HG03520 (cell line): Measurements from ENCODE around the gene RASA2.
"Not testable (repeated sequence)": the region's sequence is repeated elsewhere in the genome, so short reads cannot be mapped to it uniquely, and the experiment has no call there.

Experiments used
- ATAC-seq: cut with Tn5 transposase; IDR thresholded peaks from one replicate; pipeline ENCODE4 v1.9.1; 2021; ENCODE audit warnings: mild to moderate bottlenecking, moderate library complexity; ENCODE audit not compliant: unreplicated experiment

The RASA2 gene

DNA sequence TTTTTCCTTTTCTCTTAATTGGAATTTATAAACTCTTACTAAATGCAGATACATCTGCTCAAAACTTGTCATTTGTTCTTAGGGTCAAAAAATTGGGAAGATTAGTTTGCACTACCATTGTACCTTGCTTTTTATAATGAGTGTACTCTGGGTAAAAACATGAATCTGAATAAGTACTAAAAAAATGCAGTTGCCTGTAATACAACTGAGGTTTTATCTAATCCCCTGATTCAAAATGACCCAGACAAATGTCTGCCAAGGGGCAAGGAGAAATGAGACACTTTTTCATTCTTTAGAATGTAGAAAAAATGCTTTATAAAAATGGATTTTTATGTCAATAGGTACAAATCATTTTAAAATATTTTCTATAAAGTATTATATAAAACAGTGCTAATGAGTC lies 42.4 kb downstream of the RASA2 start:
- ATAC-seq, result no peak

GRCh38 chr3:141529717-141530414 lies 43.0 kb downstream of the RASA2 start:
- no peak for ATAC-seq

- no peak for ATAC-seq
These were observed 43.6 kb downstream of the RASA2 start for GRCh38 chr3:141530415-141530768.

GRCh38 chr3:141532609-141533008 lies 45.8 kb downstream of the RASA2 start:
- ATAC-seq, result no peak

GRCh38 chr3:141536017-141536416 lies 49.2 kb downstream of the RASA2 start:
- ATAC-seq, result not testable (repeated sequence)

- no peak for ATAC-seq
These were observed 51.0 kb downstream of the RASA2 start for GRCh38 chr3:141537856-141538255.

DNA sequence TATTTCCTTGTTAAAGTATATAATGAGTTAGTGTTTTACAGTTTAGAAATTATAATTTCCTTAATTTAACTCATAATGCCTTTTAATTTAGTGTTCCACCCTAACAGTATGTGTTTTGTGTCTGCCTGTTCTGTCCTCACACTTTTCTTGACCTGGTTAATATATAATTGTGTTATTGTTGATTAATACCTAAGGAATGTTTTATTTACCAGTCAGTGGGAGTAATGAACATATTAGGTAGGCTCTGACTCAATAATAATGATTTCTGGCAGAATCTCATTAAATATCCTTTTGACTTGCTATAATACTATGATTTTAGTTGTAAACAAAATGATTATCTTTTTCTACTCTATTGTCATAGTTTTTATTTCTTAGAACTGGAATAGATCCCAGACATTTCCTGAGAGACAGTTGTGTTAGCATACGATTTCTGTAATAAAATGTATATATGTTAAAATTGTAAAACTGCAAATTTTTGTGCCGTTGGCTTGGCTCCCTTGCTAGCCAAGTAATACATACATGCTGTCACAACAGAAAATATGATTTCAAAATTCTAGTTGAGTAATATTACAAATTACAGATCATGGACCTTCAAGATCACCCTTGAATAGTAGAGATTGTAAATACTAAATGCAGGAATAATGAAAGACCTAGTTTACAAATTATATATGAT lies 51.9 kb downstream of the RASA2 start:
- no peak for ATAC-seq

DNA sequence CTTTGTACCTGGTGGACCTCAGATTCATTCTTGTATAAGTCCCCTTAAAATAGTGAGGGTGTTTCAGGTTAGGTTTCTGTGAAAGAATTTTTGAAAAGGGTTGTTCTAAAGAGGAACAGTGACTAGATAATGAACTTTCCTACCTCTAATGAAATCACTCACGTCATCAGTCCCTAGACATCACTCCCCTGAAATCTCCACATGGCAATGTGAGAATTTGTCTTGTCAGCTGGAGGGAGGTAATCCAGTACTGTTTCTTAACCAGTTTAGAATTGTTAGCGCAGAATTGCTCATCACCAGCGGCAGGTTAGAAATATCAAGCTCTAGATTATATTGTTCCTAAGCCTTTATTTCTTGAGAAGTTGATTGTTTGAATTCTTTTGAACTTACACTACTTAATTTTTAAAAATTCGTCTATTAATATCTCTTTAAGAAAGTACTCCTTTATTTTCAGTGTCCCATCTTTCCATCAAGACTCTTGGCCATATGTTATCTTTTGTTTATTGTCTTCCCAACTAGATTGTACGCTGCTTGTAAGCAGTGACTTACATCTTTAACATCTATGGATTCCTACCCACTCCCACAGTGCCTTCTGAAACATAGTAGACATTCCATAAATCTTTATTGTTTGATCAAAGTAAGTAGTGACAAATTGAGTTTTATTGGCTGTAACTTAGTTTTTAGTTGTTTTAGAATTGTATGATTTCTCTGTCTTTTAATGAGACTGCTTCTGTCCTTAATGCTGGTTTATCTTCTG lies 52.8 kb downstream of the RASA2 start:
- no peak for ATAC-seq

GRCh38 chr3:141540531-141540930 lies 53.7 kb downstream of the RASA2 start:
- no peak for ATAC-seq

DNA sequence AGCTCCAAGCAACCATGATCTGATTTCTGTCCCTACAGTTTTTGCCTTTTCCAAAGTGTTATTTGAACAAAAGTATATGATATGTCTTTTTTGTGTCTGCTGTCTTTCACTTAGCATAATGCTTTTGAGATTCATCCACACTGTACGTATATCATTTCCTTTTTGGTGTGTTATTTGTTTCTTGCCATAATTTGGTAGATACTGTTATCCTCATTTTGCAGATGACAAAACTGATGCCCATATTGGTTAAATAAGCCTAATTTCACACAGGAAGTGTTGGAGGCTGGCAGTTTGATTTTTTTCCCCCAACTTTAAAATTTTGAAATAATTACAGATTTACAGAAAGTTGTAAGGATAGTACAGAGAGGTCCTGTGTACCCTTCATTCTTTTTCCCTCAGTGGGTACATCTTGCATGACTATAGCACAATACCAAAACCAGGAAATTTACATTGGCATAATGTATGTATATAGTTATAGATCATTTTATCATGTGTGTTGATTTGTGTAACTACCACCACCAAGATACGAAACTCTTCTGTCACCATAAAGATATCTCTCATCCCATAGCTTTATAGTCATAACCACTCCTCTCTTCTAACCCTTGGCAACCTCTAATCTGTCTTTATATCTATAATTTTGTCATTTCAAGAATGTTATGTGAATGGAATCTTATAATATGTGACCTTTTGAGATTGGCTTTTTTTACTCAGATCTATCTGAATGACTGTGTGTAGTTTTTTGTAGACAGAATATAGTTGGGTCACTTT lies 55.6 kb downstream of the RASA2 start:
- no peak for ATAC-seq

GRCh38 chr3:141542989-141543388 lies 56.2 kb downstream of the RASA2 start:
- no peak for ATAC-seq

GRCh38 chr3:141544697-141545096 lies 57.9 kb downstream of the RASA2 start:
- ATAC-seq, result no peak

DNA sequence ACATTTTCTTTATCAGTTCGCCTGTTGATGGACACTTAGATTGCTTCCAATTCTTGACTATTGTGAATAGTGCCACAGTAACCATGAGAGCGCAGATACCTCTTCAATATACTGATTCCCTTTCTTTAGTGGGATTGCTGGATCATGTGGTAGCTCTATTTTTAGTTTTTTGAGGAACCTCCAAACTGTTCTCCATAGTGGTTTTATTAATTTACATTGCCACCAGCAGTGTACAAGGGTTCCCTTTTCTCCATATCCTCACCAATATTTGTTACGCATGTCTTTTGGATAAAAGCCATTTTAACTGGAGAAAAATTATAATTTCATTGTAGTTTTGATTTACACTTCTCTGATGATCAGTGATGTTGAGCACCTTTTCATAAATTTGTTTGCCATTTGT lies 59.3 kb downstream of the RASA2 start:
- no peak for ATAC-seq

DNA sequence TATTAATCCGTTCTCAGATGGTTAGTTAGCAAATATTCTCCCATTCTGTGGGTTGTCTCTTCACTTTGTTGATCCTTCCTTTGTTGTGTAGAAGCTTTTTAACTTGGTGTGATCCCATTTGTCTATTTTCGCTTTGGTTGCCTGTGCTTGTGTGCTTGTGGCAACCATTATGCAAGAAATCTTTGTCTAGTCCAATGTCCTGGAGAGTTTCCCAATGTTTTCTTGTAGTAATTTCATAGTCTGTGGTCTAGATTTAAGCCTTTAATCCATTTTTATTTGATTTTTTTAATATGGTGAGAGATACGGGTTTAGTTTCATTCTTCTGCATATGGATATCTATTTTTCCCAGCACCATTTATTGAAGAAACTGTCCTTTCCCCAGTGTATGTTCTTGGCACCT lies 59.8 kb downstream of the RASA2 start:
- no peak for ATAC-seq

GRCh38 chr3:141547791-141548190 lies 61.0 kb downstream of the RASA2 start:
- no peak for ATAC-seq

DNA sequence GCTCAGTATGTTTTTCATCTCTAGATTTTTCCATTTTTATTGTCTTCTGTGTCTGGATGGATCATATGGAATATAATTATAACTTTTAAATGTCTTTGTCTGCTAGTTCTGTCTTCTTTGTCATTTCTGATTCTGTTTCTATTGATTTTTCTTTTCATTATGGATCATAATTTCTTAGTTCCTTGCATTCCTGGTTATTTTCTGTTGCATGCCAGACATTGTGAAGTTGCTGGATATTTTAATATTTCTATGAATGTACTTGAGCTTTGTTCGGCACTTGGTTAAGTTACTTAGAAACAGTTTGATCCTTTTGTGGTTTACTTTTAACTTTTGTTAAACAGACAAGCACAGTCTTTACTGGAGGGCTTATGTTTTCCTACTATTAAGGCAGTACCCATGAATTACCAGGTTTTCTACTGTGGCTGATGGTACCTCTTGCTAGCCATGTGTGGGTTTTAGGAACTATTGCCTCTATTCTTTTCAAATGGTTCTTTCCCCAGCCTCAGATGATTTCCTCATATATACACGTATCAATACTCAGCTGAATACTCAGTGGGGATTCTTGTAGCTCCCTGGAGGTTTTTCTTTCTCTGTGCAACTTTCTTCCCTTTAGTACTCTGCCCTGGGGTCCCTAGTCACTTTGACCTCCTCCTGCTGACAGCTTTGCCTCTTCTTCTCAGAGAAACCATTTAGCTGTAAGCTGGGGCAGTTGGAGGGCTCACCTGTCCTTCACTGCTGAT lies 64.3 kb downstream of the RASA2 start:
- ATAC-seq, result no peak

DNA sequence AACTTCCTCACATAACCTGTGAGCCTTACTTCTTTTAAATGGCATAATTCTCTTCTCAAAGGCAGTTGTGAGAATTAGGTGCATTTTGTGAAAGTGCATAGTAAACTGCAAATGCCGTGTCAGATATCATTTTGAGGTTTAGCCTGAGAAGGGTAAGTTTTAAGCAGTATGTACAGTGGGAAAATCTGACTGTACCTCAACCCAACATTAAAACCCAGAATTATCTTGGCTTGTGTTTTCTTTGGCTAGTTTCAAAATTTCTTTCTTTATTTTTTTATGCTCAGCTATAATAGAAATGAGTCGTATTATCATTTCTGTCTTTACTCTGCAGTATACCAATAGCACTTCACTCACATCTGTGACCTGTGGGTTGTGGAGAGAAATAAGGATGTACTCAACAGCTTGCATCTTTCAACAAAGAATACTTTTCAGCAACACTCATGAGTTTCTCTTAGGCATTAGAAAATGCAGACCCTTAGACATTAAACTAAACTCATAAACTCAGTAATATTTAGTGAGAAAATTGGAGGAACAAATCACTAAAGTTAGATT lies 65.7 kb downstream of the RASA2 start:
- no peak for ATAC-seq

DNA sequence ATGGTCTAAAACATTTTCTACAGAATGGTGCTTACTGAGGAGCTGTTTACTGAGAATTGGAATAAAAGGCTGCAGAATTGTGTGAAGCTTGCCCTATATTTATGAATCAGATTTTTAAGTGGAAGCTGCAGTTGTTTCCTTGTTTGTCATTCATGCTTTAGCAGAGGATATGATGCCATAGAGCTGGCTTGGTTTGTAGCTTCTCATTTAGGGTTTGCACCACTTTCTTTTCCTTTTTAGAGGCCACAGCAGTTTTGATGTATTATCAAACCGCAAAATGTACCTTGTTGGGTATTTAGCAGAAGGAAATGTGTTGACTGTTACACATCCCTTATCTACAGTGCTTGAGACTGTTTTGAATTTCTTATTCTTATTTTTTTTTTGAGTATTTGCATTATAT lies 66.2 kb downstream of the RASA2 start:
- ATAC-seq, result no peak

DNA sequence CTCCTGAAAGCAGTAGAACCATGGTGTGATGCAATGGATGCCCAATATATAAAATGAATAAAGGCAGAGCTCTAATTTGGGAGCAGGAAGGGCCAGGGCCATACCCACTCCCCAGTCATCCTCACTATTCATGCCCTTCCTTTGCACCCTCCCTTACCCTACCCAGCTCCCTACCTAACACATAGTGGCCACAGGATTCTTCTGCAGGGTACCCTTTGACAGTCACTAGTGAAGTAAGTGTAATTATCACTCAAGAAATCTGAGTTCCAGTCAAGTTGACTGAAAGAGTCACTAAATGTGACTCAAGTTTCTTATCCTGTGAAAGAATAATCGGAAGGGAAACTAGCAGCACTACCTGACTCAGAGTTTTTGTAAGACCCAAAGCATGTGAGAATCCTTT lies 69.2 kb downstream of the RASA2 start:
- ATAC-seq, result no peak

GRCh38 chr3:141557961-141558706 lies 71.3 kb downstream of the RASA2 start:
- no peak for ATAC-seq
